Cardiac muscle cell (in vitro differentiated cells and primary cell): ENCODE measurements around the gene INPP4A. TPM values are rescaled to one million over a fixed set of nuclear protein-coding genes. Genes with fewer than 3 reads are reported as not detected.

Experiments used
- DNase-seq, 2 donors: peaks; one replicate each; pipeline versions ENCODE4 v3.0.0 to v3.0.0-alpha.2; 2010 to 2017; ENCODE audit warnings: low read depth in 1 of 2, low spot score in 1 of 2
- H3K27ac ChIP-seq: fragments of 200-600 bp; sonication (generic); 2 replicates; pipeline ENCODE4 v1.5.1; 2016
- H3K27me3 ChIP-seq: fragments of 200-600 bp; sonication (generic); 2 replicates; pipeline ENCODE4 v1.6.0; 2016; ENCODE audit warnings: control low read depth
- H3K36me3 ChIP-seq: fragments of 200-600 bp; sonication (generic); 2 replicates; pipeline ENCODE4 v1.5.1; 2016; ENCODE audit warnings: control low read depth
- H3K4me1 ChIP-seq: fragments of 200-600 bp; sonication (generic); 2 replicates; pipeline ENCODE4 v1.8.1; 2017; ENCODE audit warnings: low read depth, mild to moderate bottlenecking, mixed run types
- H3K4me3 ChIP-seq: fragments of 200-600 bp; sonication (generic); 2 replicates; pipeline ENCODE4 v1.5.1; 2016; ENCODE audit warnings: mild to moderate bottlenecking
- H3K9me3 ChIP-seq: fragments of 200-600 bp; sonication (generic); 2 replicates; pipeline ENCODE4 v1.5.1; 2017; ENCODE audit warnings: low read depth, mild to moderate bottlenecking, control low read depth
- CTCF ChIP-seq: IDR thresholded peaks from 2 replicates; pipeline ENCODE4 v1.5.1; 2012; ENCODE audit warnings: low read depth, mild to moderate bottlenecking, low read length
- polyA plus RNA-seq: library from polyadenylated mRNA; unstranded; fragments of >200 nt; fragmentation: Nextera tagmentation; extraction: Ambion mirVana; gene quantifications from 2 replicates; pipeline ENCODE4 v1.2.1, GENCODE V29; 2016
- total RNA-seq: library from RNA; depleted of rRNA; stranded (reverse); fragments of >200 nt; gene quantifications from 2 replicates; pipeline ENCODE4 v1.2.3, GENCODE V29; 2016

Gene INPP4A
- total and polyA plus RNA-seq, 2 experiments from 2014 or later: 11.6 to 25.0 TPM

- no peak for DNase-seq
- peaks cover 15% of the 10 kb centered on the region for H3K4me1 ChIP-seq
- TF ChIP-seq CTCF: no peak
- no peaks in the 10 kb centered on the region for H3K27me3 ChIP-seq
- H3K27ac ChIP-seq: peak overlapping the region; percentile 46
- no peaks in the 10 kb centered on the region for H3K9me3 ChIP-seq
- no peak overlapping the region for H3K4me3 ChIP-seq
- no peaks in the 10 kb centered on the region for H3K36me3 ChIP-seq
Observed at GRCh38 chr2:98463988-98464771, 19.5 kb downstream of the INPP4A start.

- Histone ChIP-seq H3K27me3 (no peaks in the 10 kb centered on the region), H3K9me3 (no peaks in the 10 kb centered on the region), H3K36me3 (no peaks in the 10 kb centered on the region), H3K4me1 (peaks cover 15% of the 10 kb centered on the region), H3K27ac (peak overlapping the region; percentile 46), H3K4me3 (no peak overlapping the region)
- DNase-seq: no peak
- no peak for TF ChIP-seq CTCF
Observed at GRCh38 chr2:98464772-98465310, 20.2 kb downstream of the INPP4A start.

- Histone ChIP-seq H3K27me3 (no peaks in the 10 kb centered on the region), H3K36me3 (no peaks in the 10 kb centered on the region), H3K27ac (no peak overlapping the region), H3K4me3 (no peak overlapping the region), H3K4me1 (peaks cover 15% of the 10 kb centered on the region), H3K9me3 (no peaks in the 10 kb centered on the region)
- peak in 1 of 2 donors; percentile 87 for DNase-seq
- TF ChIP-seq CTCF: no peak
Observed at GRCh38 chr2:98465456-98466226, 21.0 kb downstream of the INPP4A start.

- no peak for TF ChIP-seq CTCF
- H3K27ac ChIP-seq: no peak overlapping the region
Observed at GRCh38 chr2:98467082-98467536, 22.5 kb downstream of the INPP4A start.

GRCh38 chr2:98467652-98468051 is 23.0 kb downstream of the INPP4A start:
- no peak overlapping the region for H3K4me3 ChIP-seq
- H3K36me3 ChIP-seq: no peaks in the 10 kb centered on the region
- DNase-seq: no peak
- no peak for TF ChIP-seq CTCF
- no peaks in the 10 kb centered on the region for H3K27me3 ChIP-seq
- peaks cover 15% of the 10 kb centered on the region for H3K4me1 ChIP-seq
- H3K27ac ChIP-seq: no peak overlapping the region
- no peaks in the 10 kb centered on the region for H3K9me3 ChIP-seq

More at GRCh38 chr2:98467082-98467536, 22.5 kb downstream of the INPP4A start:
- Histone ChIP-seq H3K27me3 (no peaks in the 10 kb centered on the region), H3K9me3 (no peaks in the 10 kb centered on the region), H3K4me1 (peaks cover 15% of the 10 kb centered on the region), H3K4me3 (no peak overlapping the region), H3K36me3 (no peaks in the 10 kb centered on the region)
- DNase-seq: no peak
